NT2/D1 (cell line): ENCODE data around the gene CEP170.
"Not testable (repeated sequence)": the region's sequence is repeated elsewhere in the genome, so short reads cannot be mapped to it uniquely, and the experiment has no call there.

Source experiments
- SUZ12 ChIP-seq: IDR thresholded peaks from 2 replicates; pipeline ENCODE4 v1.6.1; 2011; ENCODE audit not compliant: insufficient read length, insufficient read depth; ENCODE audit errors: extremely low read depth
- YY1 ChIP-seq: IDR thresholded peaks from 2 replicates; pipeline ENCODE4 v1.6.1; 2011; ENCODE audit not compliant: insufficient read length, insufficient read depth
- ZNF274 ChIP-seq: IDR thresholded peaks from 2 replicates; pipeline ENCODE4 v1.6.1; 2011; ENCODE audit warnings: mild to moderate bottlenecking, low read depth, low read length

DNA sequence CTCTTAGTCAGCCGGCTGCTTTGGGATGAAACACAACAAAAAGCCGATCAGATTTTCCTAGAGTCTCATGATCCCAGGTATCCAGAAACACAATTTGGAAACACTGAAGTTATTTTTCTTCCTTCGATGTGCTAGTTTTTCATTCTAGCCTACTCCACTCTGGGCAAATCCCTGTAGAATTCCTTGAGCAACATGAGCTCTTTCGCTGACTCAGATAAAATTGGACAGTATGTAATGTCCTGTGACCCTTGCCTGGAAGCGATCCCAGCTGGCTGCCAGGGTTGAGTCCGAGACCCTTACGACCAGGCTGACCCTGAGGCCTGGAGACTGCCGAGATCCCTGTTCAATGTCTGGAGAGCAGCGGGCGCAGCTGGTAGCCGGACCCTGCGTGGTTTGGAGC is 147.9 kb downstream of the CEP170 start:
- not testable (repeated sequence) for TF ChIP-seq ZNF274, YY1, SUZ12
